HG03342 (cell line): ENCODE results near the gene BMP8A.
"Not testable (repeated sequence)": the region's sequence is repeated elsewhere in the genome, so short reads cannot be mapped to it uniquely, and the experiment has no call there.

Source experiments
- ATAC-seq: cut with Tn5 transposase; IDR thresholded peaks from one replicate; pipeline ENCODE4 v1.9.1; 2021; ENCODE audit warnings: mild to moderate bottlenecking, moderate library complexity; ENCODE audit not compliant: unreplicated experiment

BMP8A gene, protein sequence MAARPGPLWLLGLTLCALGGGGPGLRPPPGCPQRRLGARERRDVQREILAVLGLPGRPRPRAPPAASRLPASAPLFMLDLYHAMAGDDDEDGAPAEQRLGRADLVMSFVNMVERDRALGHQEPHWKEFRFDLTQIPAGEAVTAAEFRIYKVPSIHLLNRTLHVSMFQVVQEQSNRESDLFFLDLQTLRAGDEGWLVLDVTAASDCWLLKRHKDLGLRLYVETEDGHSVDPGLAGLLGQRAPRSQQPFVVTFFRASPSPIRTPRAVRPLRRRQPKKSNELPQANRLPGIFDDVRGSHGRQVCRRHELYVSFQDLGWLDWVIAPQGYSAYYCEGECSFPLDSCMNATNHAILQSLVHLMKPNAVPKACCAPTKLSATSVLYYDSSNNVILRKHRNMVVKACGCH

DNA sequence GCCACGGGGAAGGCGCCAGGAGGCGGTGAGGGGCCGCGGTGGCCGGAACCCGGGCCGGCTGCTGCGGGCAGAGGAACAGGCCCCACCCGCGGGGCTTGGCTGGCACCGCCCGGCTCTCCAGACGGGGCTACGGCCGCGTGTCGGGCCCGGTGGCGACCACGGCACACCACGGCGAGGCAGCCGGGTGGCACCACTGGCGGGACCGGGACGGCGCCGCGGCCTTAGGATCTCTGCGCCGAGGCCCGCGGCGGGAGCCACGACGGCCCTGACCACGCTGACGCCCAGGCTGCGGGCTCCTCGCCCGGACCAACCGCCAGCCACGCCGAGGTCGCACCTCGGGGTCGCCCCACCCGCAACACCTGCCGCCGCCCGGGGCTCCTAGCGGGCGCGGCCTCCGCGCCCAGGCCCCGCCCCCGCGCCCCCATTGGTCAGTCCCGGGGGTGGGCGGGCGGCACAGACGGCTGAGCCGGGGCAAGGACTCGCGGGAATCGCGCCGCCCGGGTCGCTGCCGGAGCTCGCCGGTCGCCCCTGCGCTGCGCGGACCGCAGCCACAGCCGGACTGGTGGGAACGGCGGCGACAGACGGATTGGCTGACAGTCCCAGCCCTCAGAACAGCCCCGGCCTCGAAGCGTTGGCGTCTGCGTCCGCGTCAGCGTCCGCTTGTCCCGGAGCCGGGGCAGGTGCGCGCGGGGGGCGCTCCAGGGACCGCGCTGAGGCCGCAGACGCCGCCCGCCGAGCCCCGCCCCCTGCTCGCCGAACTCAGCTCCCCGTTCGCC, at the start of gene BMP8A:
Gene BMP8A (plus strand): TSS at position 491 of the 776 bp plus-strand sequence. CDS start 356 bp downstream, outside the sequence.
- ATAC-seq = peak; percentile 75

DNA sequence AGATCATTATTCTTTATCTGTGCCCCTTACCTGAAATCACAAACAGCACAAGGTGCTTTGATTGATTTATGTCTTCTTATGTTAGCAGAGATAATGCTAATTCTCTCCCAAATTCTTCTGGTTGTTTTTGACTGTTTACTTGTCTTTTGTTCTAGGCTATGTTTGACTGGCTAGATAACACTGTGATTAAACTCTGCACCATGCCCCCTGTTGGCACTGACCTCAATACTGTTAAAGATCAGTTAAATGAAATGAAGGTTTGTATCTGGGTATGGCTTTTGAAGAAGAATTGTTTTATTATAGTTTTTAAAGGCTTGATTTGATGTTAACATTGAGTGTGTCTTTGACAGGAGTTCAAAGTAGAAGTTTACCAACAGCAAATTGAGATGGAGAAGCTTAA, 49.6 kb upstream of the BMP8A start:
- ATAC-seq = no peak

GRCh38 chr1:39445573-39445972, 45.9 kb upstream of the BMP8A start:
- ATAC-seq = no peak

GRCh38 chr1:39446986-39447567, 44.4 kb upstream of the BMP8A start:
- ATAC-seq = no peak

GRCh38 chr1:39450041-39450440, 41.4 kb upstream of the BMP8A start:
- not testable (repeated sequence) for ATAC-seq

GRCh38 chr1:39450956-39451606, 40.4 kb upstream of the BMP8A start:
- ATAC-seq = no peak

DNA sequence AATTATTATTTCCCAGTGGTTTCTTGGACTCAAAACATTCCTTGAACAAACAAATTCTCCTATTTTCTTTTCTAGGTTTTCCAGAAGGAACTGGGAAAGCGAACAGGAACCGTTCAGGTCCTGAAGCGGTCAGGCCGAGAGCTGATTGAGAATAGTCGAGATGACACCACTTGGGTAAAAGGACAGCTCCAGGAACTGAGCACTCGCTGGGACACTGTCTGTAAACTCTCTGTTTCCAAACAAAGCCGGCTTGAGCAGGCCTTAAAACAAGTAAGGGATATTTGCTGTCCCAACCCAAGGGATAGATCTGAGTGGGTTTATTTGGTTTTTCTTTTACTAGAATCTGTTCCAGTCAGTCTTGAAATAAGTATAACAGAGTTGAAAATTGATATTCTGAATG, 39.4 kb upstream of the BMP8A start:
- no peak for ATAC-seq

DNA sequence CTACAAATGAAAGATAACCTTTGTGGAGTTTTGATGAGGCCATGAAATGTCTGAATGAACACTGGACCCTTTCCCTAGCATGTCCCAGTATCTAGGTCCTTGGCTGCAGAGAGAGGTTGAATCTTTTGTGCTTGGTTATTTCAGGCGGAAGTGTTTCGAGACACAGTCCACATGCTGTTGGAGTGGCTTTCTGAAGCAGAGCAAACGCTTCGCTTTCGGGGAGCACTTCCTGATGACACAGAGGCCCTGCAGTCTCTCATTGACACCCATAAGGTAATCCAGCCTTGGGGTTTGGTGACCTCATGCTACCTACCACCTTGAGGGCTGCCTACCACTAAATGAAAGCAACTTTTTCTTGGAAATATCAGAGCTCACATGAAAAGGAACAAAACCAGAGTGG, 38.9 kb upstream of the BMP8A start:
- ATAC-seq = no peak

GRCh38 chr1:39453603-39454002, 37.8 kb upstream of the BMP8A start:
- ATAC-seq = no peak

DNA sequence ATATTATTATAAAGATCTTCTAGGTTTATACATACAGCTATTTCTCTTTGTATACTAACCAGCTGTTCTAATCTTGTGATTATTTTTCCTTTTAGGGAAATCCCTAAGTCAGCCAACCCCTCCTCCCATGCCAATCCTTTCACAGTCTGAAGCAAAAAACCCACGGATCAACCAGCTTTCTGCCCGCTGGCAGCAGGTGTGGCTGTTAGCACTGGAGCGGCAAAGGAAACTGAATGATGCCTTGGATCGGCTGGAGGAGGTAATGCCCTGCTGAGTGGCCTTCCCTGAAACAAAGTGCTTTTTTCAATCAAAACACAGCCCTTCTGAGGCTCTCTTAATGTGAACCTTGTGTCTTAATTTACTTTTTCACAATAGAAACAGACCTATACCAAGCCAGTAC, 32.4 kb upstream of the BMP8A start:
- ATAC-seq = no peak

GRCh38 chr1:39462074-39462473, 29.4 kb upstream of the BMP8A start:
- no peak for ATAC-seq

DNA sequence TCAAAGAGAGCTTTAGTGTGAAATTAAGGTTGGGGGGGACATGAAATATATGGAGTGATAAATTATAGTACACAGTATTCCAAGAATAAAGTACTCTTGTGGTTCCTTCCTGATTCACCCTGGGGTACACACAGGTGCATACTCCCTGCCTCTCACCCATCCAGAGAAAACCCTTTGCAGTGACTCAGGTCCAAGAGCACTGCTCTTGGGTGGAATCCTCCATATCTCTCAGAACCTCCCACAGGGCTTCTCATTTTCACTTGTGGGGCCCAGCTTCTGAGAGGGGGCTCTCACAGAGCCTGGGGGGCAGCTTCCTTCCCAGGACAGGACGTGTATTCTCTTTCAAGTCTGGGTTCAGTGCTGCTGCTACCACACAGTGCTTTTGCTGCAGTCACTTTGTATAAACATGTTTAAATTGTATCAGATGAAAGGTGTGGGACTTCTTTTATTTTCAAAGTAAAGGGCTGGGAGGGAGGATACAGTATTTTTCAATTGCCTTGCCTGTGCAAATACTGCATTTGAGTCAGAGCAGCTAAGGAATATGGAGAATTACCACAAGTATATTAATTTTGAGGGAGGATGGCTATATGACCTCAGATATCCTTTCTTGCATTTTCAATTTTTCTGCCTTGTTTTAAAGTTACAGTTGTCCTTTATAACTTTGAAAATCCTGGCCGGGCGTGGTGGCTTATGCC, 24.9 kb upstream of the BMP8A start:
- ATAC-seq = no peak

DNA sequence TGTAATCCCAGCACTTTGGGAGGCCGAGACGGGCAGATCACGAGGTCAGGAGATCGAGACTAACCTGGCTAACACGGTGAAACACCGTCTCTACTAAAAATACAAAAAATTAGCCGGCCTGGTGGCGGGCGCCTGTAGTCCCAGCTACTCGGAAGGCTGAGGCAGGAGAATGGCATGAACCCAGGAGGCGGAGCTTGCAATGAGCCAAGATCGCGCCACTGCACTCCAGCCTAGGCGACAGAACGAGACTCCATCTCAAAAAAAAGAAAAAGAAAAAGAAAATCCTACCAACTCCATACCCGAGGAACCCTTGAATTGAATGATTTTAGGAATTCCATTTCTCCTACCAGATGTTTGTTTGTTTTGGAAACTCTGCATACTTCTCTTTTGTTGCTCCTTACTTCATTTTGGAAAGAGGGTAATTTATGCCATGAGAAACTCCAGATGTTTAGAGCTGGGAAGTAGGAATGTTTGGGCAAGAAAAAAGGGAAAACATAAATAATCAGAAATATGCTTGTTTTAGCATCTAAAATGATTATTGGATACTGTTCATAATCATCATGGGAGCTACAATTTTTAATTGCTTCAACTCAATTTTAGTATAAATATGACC, 24.2 kb upstream of the BMP8A start:
- ATAC-seq = not testable (repeated sequence)

DNA sequence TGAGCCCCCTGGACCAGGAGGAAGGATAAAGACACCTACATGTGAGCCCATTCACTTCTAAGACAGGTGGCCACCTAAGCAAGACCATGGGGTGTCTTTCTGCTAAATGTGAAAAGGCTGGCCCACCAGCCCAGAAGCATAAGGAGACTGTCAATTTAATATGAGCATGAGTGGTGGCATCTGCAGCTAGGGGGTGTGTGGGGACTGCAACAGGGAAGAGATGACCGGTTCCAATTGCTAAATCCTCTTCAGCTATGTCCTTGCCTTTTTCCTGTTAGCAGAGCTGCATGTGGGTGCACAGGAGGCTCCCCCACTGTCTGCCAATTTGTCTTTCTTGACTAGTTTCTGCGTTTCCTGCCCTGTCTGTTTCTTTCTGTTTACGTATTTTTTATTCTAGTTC, 22.3 kb upstream of the BMP8A start:
- ATAC-seq = no peak

DNA sequence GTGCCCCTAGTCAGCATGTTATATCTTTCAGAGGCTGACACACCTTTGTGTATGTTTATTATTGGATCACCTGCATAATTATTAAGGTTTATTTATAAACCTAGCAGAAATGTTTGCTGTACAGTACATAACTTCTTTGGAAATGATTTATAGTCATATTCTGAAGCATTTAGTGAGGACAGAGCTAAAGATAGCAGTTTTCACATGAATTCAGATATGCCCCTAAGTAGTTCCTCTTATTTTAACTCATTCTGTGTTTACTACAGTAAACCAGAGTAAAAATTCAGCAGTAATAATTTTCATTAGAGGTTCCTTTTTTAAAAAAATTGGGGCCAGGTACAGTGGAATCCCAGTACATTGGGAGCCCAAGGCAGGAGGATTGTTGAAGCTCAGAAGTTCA, 21.4 kb upstream of the BMP8A start:
- no peak for ATAC-seq

- ATAC-seq = no peak
Measured at GRCh38 chr1:39472826-39473225, 18.6 kb upstream of the BMP8A start.

DNA sequence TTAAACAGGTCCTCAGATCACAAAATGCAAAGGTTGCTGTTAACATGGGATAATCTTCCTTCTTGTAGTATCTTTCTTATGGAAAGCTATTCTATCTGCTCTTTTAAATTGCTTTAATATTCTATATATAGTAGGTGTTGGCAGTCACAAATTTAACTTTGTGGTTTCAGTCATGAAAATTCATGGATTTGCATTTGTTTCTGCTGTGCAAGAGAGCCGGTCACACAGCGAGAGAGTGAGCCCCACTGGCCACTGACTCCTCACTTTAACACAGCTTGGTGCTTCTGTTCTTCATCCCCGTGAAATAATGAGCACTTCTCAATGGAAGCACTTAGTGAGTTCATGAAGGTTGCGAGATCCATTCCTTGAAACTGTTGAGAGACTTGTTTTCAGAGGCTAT, 18.1 kb upstream of the BMP8A start:
- no peak for ATAC-seq

DNA sequence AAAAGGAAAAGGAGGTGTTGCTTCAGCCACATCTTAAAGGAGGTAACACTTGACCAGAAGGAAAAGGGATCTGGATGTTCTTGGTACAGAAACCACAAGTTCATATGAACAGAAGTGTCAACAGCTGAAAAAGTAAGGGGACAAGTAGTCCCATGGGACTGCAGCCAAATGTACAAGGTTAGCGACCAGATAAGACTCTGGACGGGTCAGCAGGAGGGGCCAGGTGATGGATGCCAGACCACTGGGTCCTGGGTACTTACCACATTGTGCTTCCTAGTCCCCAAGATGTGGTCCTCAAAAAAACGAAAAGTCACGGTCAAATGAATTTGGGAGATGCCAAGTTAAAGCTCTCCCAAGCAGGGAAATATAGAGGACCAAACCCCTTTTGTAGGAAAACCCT, 16.6 kb upstream of the BMP8A start:
- ATAC-seq = no peak

GRCh38 chr1:39475551-39475950, 15.9 kb upstream of the BMP8A start:
- not testable (repeated sequence) for ATAC-seq
